HEK293 (cell line): ENCODE data around the gene PRM1.
A peak's percentile ranks its signal among the peaks of the same experiment; 100 is the strongest.

Source experiments
- CTCF ChIA-PET: fragments of 350-600 bp; formaldehyde crosslinking; extraction: SDS; loops from one replicate; lab custom pipeline; 2021; ENCODE audit warnings: antibody characterized with exemption; lab: Yijun Ruan, JAX
- POLR2A ChIA-PET: fragments of 300-600 bp; formaldehyde crosslinking; extraction: SDS; loops from one replicate; lab custom pipeline; 2020; ENCODE audit warnings: antibody characterized with exemption, inconsistent platforms; lab: Yijun Ruan, JAX
- H3K27ac ChIP-seq: fragments of 200-500 bp; sonication (Bioruptor generic); 2 replicates; pipeline ENCODE4 v1.5.1; 2014; ENCODE audit warnings: low read depth, low read length, control low read depth, inconsistent platforms; ENCODE audit errors: extremely low read depth
- H3K36me3 ChIP-seq, 2 experiments: fragments of 200-500 bp in 1 of 2; sonication (Bioruptor generic) in 1 of 2; 1 replicate in 1 of 2; 2 replicates in 1 of 2; pipeline ENCODE4 v1.5.1; 2014 to 2017; ENCODE audit warnings: inconsistent platforms in 2 of 2, low read length in 2 of 2; ENCODE audit not compliant: control insufficient read depth in 2 of 2, insufficient read depth in 1 of 2
- H3K4me1 ChIP-seq: fragments of 200-500 bp; sonication (Bioruptor generic); 2 replicates; pipeline ENCODE4 v1.5.1; 2014; ENCODE audit warnings: mild to moderate bottlenecking, low read length, inconsistent platforms; ENCODE audit not compliant: control insufficient read depth, insufficient read depth
- H3K4me3 ChIP-seq: 2 replicates; pipeline ENCODE4 v1.5.1; 2011; ENCODE audit warnings: low read depth, mild to moderate bottlenecking, control low read depth, low read length, moderate library complexity
- H3K9me3 ChIP-seq: fragments of 200-500 bp; sonication (Bioruptor generic); 2 replicates; pipeline ENCODE4 v1.5.1; 2014; ENCODE audit warnings: low read depth, low read length, inconsistent platforms; ENCODE audit not compliant: control insufficient read depth, insufficient read depth
- ELK4 ChIP-seq: IDR thresholded peaks from 2 replicates; pipeline ENCODE4 v1.6.1; 2011; ENCODE audit warnings: mild to moderate bottlenecking, low read depth, low read length, borderline replicate concordance
- GLIS1 ChIP-seq: fragments of 450-650 bp; formaldehyde crosslinking; IDR thresholded peaks from 2 replicates; pipeline ENCODE4 v1.5.1; 2016; ENCODE audit warnings: missing biosample characterization, missing genetic modification characterization
- KLF16 ChIP-seq: fragments of 450-650 bp; formaldehyde crosslinking; IDR thresholded peaks from 2 replicates; pipeline ENCODE4 v1.5.1; 2017; ENCODE audit warnings: missing biosample characterization, missing genetic modification characterization
- KLF8 ChIP-seq: fragments of 450-650 bp; formaldehyde crosslinking; IDR thresholded peaks from 2 replicates; pipeline ENCODE4 v1.5.1; 2016; ENCODE audit warnings: missing biosample characterization, missing genetic modification characterization
- PRDM1 ChIP-seq: fragments of 450-650 bp; formaldehyde crosslinking; IDR thresholded peaks from 2 replicates; pipeline ENCODE4; 2016; ENCODE audit warnings: missing biosample characterization, missing genetic modification characterization
- REST ChIP-seq: fragments of 450-650 bp; formaldehyde crosslinking; IDR thresholded peaks from 2 replicates; pipeline ENCODE4 v1.5.1; 2016; ENCODE audit warnings: missing biosample characterization, missing genetic modification characterization
- WT1 ChIP-seq: fragments of 450-650 bp; formaldehyde crosslinking; IDR thresholded peaks from 2 replicates; pipeline ENCODE4 v1.5.1; 2016; ENCODE audit warnings: missing biosample characterization, missing genetic modification characterization
- ZNF274 ChIP-seq, 2 experiments: fragments of 200-500 bp in 1 of 2; fragments of 450-650 bp in 1 of 2; sonication (Bioruptor generic) in 1 of 2; formaldehyde crosslinking in 1 of 2; IDR thresholded peaks; 2 replicates each; pipeline versions ENCODE4 v1.5.1 to v1.6.1; 2014 to 2016; ENCODE audit warnings: borderline replicate concordance in 1 of 2, inconsistent platforms in 1 of 2, low read length in 1 of 2, missing biosample characterization in 1 of 2, missing genetic modification characterization in 1 of 2
- ZNF350 ChIP-seq: fragments of 450-650 bp; formaldehyde crosslinking; IDR thresholded peaks from 2 replicates; pipeline ENCODE4 v1.5.0; 2017; ENCODE audit warnings: missing biosample characterization, mild to moderate bottlenecking, missing genetic modification characterization
- ZNF366 ChIP-seq: fragments of 450-650 bp; formaldehyde crosslinking; conservative IDR thresholded peaks from 2 replicates; pipeline ENCODE4 v1.5.1; 2016; ENCODE audit warnings: missing biosample characterization, missing genetic modification characterization
- ZNF426 ChIP-seq: fragments of 450-650 bp; formaldehyde crosslinking; IDR thresholded peaks from 2 replicates; pipeline ENCODE4 v1.5.1; 2017; ENCODE audit warnings: missing biosample characterization, missing genetic modification characterization, mild to moderate bottlenecking, inconsistent platforms, moderate library complexity
- ZNF558 ChIP-seq: fragments of 450-650 bp; formaldehyde crosslinking; IDR thresholded peaks from 2 replicates; pipeline ENCODE4 v1.5.1; 2016; ENCODE audit warnings: missing biosample characterization, missing genetic modification characterization
- ZNF626 ChIP-seq: fragments of 450-650 bp; sonication (Bioruptor Pico); formaldehyde crosslinking; IDR thresholded peaks from 2 replicates; pipeline ENCODE4 v1.5.1; 2018; ENCODE audit warnings: missing biosample characterization, missing genetic modification characterization, inconsistent platforms
- ZNF654 ChIP-seq: fragments of 450-650 bp; formaldehyde crosslinking; IDR thresholded peaks from 2 replicates; pipeline ENCODE4 v1.5.1; 2016; ENCODE audit warnings: low read depth, missing biosample characterization, missing genetic modification characterization
- ZNF830 ChIP-seq: fragments of 450-650 bp; IDR thresholded peaks from 2 replicates; pipeline ENCODE4 v1.5.0; 2018; ENCODE audit warnings: missing biosample characterization, missing genetic modification characterization, low read depth, mild to moderate bottlenecking, moderate library complexity
- TF ChIP-seq, protein P1 (sequence below): fragments of 450-650 bp; formaldehyde crosslinking; IDR thresholded peaks from 2 replicates; pipeline ENCODE4 v1.5.1; 2016; ENCODE audit warnings: missing biosample characterization, missing genetic modification characterization
- TF ChIP-seq, protein P2 (sequence below): fragments of 450-650 bp; formaldehyde crosslinking; IDR thresholded peaks from 2 replicates; pipeline ENCODE4 v1.5.1; 2016; ENCODE audit warnings: missing biosample characterization, missing genetic modification characterization
- TF ChIP-seq, protein P3 (sequence below): fragments of 450-650 bp; formaldehyde crosslinking; IDR thresholded peaks from 2 replicates; pipeline ENCODE4 v1.5.1; 2016; ENCODE audit warnings: missing biosample characterization, missing genetic modification characterization
- TF ChIP-seq, protein P4 (sequence below): fragments of 450-650 bp; formaldehyde crosslinking; IDR thresholded peaks from 2 replicates; pipeline ENCODE4 v1.5.1; 2017; ENCODE audit warnings: missing biosample characterization, missing genetic modification characterization

PRM1 gene

GRCh38 chr16:11283820-11284248 lies 2.7 kb upstream of the PRM1 start (continued):
- 0 out of 2 replicates have a peak, but pooled peaks have one; percentile 37 for TF ChIP-seq REST
- TF ChIP-seq ZNF350, result no peak
- TF ChIP-seq, all 188 proteins: peak for 1

- Histone ChIP-seq H3K36me3 (no peaks in the 10 kb centered on the region), H3K27ac (no peak overlapping the region), H3K4me3 (no peak overlapping the region), H3K4me1 (peaks cover 2% of the 10 kb centered on the region), H3K9me3 (no peaks in the 10 kb centered on the region)
- POLR2A ChIA-PET, result interaction anchor here (1.1 kb wide), 1 partner anchor 23 kb away, joined by 7 read pairs; the partner anchor contains the start of gene SOCS1
- TF ChIP-seq ZNF366 (tag by site-specific recombination), result no peak
- TF ChIP-seq GLIS1 (tag by site-specific recombination), result no peak
- TF ChIP-seq, protein P1, sequence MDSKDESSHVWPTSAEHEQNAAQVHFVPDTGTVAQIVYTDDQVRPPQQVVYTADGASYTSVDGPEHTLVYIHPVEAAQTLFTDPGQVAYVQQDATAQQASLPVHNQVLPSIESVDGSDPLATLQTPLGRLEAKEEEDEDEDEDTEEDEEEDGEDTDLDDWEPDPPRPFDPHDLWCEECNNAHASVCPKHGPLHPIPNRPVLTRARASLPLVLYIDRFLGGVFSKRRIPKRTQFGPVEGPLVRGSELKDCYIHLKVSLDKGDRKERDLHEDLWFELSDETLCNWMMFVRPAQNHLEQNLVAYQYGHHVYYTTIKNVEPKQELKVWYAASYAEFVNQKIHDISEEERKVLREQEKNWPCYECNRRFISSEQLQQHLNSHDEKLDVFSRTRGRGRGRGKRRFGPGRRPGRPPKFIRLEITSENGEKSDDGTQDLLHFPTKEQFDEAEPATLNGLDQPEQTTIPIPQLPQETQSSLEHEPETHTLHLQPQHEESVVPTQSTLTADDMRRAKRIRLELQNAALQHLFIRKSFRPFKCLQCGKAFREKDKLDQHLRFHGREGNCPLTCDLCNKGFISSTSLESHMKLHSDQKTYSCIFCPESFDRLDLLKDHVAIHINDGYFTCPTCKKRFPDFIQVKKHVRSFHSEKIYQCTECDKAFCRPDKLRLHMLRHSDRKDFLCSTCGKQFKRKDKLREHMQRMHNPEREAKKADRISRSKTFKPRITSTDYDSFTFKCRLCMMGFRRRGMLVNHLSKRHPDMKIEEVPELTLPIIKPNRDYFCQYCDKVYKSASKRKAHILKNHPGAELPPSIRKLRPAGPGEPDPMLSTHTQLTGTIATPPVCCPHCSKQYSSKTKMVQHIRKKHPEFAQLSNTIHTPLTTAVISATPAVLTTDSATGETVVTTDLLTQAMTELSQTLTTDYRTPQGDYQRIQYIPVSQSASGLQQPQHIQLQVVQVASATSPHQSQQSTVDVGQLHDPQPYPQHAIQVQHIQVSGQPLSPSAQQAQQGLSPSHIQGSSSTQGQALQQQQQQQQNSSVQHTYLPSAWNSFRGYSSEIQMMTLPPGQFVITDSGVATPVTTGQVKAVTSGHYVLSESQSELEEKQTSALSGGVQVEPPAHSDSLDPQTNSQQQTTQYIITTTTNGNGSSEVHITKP (tag by site-specific recombination), result no peak
- no peak for TF ChIP-seq PRDM1
- TF ChIP-seq ZNF274 (IDR thresholded peaks at IDR 0.05; ENCODE audit: low read length), result no peak
- TF ChIP-seq ZNF274 (tag by site-specific recombination; IDR thresholded peaks at IDR 0.05; ENCODE audit: borderline replicate concordance), result no peak
- TF ChIP-seq WT1, result no peak
- TF ChIP-seq ZNF626, result no peak
- TF ChIP-seq ELK4, result no peak
- TF ChIP-seq ZNF558 (tag by site-specific recombination), result no peak
- TF ChIP-seq, protein P2, sequence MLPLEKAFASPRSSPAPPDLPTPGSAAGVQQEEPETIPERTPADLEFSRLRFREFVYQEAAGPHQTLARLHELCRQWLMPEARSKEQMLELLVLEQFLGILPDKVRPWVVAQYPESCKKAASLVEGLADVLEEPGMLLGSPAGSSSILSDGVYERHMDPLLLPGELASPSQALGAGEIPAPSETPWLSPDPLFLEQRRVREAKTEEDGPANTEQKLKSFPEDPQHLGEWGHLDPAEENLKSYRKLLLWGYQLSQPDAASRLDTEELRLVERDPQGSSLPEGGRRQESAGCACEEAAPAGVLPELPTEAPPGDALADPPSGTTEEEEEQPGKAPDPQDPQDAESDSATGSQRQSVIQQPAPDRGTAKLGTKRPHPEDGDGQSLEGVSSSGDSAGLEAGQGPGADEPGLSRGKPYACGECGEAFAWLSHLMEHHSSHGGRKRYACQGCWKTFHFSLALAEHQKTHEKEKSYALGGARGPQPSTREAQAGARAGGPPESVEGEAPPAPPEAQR (tag by site-specific recombination), result no peak
- no peak for TF ChIP-seq ZNF654 (tag by site-specific recombination)
- no peak for TF ChIP-seq ZNF830 (tag by site-specific recombination)
- TF ChIP-seq KLF16 (tag by site-specific recombination), result no peak
- TF ChIP-seq, protein P3, sequence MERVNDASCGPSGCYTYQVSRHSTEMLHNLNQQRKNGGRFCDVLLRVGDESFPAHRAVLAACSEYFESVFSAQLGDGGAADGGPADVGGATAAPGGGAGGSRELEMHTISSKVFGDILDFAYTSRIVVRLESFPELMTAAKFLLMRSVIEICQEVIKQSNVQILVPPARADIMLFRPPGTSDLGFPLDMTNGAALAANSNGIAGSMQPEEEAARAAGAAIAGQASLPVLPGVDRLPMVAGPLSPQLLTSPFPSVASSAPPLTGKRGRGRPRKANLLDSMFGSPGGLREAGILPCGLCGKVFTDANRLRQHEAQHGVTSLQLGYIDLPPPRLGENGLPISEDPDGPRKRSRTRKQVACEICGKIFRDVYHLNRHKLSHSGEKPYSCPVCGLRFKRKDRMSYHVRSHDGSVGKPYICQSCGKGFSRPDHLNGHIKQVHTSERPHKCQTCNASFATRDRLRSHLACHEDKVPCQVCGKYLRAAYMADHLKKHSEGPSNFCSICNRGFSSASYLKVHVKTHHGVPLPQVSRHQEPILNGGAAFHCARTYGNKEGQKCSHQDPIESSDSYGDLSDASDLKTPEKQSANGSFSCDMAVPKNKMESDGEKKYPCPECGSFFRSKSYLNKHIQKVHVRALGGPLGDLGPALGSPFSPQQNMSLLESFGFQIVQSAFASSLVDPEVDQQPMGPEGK (tag by site-specific recombination), result no peak
- TF ChIP-seq KLF8 (tag by site-specific recombination), result no peak
- TF ChIP-seq ZNF426 (tag by site-specific recombination), result no peak
- TF ChIP-seq, protein P4, sequence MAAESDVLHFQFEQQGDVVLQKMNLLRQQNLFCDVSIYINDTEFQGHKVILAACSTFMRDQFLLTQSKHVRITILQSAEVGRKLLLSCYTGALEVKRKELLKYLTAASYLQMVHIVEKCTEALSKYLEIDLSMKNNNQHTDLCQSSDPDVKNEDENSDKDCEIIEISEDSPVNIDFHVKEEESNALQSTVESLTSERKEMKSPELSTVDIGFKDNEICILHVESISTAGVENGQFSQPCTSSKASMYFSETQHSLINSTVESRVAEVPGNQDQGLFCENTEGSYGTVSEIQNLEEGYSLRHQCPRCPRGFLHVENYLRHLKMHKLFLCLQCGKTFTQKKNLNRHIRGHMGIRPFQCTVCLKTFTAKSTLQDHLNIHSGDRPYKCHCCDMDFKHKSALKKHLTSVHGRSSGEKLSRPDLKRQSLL (tag by site-specific recombination), result no peak
- CTCF ChIA-PET, result interaction anchor here (0.8 to 1.3 kb wide), 3 partner anchors 74 to 315 kb away, joined by 3 to 4 read pairs (median 3); no protein-coding TSS in a partner anchor
Observed at GRCh38 chr16:11278681-11279628, 2.2 kb downstream of the PRM1 start.
